Neural crest cell (in vitro differentiated cells): ENCODE data around the gene ZNF366. TPM values are rescaled to one million over a fixed set of nuclear protein-coding genes. Genes with fewer than 3 reads are reported as not detected.

Source experiments
- DNase-seq: peaks from one replicate; pipeline ENCODE4 v3.0.0; 2021; ENCODE audit warnings: low read depth, mixed read lengths, low spot score
- H3K27ac Mint-ChIP-seq: one replicate; pipeline ENCODE4 v1.8.0; 2021; ENCODE audit warnings: mild to moderate bottlenecking, mixed read lengths; ENCODE audit not compliant: unreplicated experiment
- H3K27me3 Mint-ChIP-seq: 2 replicates; pipeline ENCODE4 v1.8.0; 2021; ENCODE audit warnings: low read depth, mild to moderate bottlenecking, mixed read lengths
- H3K36me3 Mint-ChIP-seq: 2 replicates; pipeline ENCODE4 v1.8.0; 2021; ENCODE audit warnings: low read depth, mild to moderate bottlenecking, mixed read lengths
- H3K4me1 Mint-ChIP-seq: 2 replicates; pipeline ENCODE4 v1.8.0; 2021; ENCODE audit warnings: mixed read lengths
- H3K4me3 Mint-ChIP-seq: one replicate; pipeline ENCODE4 v1.8.0; 2021; ENCODE audit warnings: mild to moderate bottlenecking, mixed read lengths
- H3K9me3 Mint-ChIP-seq: 2 replicates; pipeline ENCODE4 v1.8.0; 2021; ENCODE audit warnings: mixed read lengths
- total RNA-seq: library from RNA; stranded (reverse); gene quantifications from 2 replicates; pipeline ENCODE4 v1.2.1, GENCODE V29; 2021
- TF ChIP-seq, protein P1 (sequence below): fragments of 200-600 bp; sonication (generic); conservative IDR thresholded peaks from 2 replicates; pipeline ENCODE4 v1.5.0; 2021; ENCODE audit warnings: antibody characterized with exemption, mild to moderate bottlenecking

ZNF366 gene
- total RNA-seq, 1 donor from 2014 or later: not detected

DNA sequence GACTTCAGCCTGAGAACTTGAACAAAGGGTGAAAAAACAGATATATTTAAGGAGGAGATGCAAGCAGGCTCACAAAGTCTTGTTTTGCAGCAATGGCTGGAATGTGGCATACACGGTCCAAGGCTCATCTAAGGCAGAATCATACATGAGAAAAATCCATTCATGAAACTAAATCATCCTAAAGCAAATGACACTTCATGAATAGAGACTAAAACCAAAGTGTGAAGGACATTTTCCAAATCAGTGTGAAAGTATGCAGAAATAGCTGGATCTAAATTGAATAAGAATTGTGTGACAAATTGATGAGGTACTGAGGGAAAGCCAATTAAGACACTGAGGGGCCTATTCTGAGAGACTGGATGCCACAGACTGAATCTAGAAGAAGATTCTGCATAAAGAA is 27.3 kb downstream of the ZNF366 start:
- no peak overlapping the region for H3K4me3 Mint-ChIP-seq
- no peaks in the 10 kb centered on the region for H3K36me3 Mint-ChIP-seq
- DNase-seq: no peak
- peaks cover 9% of the 10 kb centered on the region for H3K9me3 Mint-ChIP-seq
- H3K4me1 Mint-ChIP-seq: peaks cover 8% of the 10 kb centered on the region
- TF ChIP-seq, protein P1, sequence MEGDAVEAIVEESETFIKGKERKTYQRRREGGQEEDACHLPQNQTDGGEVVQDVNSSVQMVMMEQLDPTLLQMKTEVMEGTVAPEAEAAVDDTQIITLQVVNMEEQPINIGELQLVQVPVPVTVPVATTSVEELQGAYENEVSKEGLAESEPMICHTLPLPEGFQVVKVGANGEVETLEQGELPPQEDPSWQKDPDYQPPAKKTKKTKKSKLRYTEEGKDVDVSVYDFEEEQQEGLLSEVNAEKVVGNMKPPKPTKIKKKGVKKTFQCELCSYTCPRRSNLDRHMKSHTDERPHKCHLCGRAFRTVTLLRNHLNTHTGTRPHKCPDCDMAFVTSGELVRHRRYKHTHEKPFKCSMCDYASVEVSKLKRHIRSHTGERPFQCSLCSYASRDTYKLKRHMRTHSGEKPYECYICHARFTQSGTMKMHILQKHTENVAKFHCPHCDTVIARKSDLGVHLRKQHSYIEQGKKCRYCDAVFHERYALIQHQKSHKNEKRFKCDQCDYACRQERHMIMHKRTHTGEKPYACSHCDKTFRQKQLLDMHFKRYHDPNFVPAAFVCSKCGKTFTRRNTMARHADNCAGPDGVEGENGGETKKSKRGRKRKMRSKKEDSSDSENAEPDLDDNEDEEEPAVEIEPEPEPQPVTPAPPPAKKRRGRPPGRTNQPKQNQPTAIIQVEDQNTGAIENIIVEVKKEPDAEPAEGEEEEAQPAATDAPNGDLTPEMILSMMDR: no peak
- no peak overlapping the region for H3K27ac Mint-ChIP-seq
- no peaks in the 10 kb centered on the region for H3K27me3 Mint-ChIP-seq

DNA sequence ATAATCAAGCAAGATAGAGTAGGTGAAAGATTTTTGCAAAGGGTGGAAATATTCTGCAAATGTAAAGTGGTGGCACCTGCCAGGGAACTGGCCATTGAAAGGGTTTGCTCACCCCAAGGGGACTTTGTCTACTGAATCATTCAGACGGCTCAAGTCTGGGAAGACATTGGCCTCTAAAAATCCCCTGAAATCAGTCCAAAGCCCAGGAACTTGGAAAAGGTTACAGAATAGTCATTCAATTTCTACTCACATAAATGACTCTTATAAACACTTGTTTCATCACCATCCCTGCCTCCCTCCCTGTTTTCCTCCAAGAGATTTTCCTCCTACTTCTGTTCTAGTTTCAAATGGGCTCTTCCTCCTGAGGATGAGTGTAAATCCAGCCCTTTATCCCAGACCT is 28.5 kb downstream of the ZNF366 start:
- no peak overlapping the region for H3K4me3 Mint-ChIP-seq
- H3K27ac Mint-ChIP-seq: no peak overlapping the region
- TF ChIP-seq, protein P1: no peak
- H3K27me3 Mint-ChIP-seq: no peaks in the 10 kb centered on the region
- no peak for DNase-seq
- H3K36me3 Mint-ChIP-seq: no peaks in the 10 kb centered on the region
- H3K9me3 Mint-ChIP-seq: peaks cover 9% of the 10 kb centered on the region
- peaks cover 19% of the 10 kb centered on the region for H3K4me1 Mint-ChIP-seq

DNA sequence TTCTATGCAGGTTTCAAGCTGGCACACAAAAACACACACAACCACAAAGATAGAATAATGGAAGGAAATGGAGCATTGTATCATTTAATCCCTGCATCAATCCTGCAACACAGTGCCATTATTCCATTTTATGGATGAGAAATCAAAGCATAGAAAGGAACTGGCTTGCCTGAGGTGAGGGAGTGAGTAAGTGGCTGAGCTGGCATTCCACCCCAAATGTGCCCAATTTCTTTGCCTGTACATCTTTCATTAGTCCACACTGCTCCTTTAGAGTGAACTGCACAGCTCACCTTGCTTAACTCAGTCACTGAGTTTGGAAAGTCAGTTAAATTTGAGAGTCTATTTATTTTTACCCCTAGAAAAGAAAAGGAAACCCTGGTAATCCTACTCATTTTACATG is 28.9 kb downstream of the ZNF366 start:
- Mint-ChIP-seq H3K9me3 (peaks cover 9% of the 10 kb centered on the region), H3K4me3 (no peak overlapping the region), H3K4me1 (peaks cover 23% of the 10 kb centered on the region), H3K36me3 (no peaks in the 10 kb centered on the region), H3K27me3 (no peaks in the 10 kb centered on the region), H3K27ac (no peak overlapping the region)
- TF ChIP-seq, protein P1: no peak
- no peak for DNase-seq

DNA sequence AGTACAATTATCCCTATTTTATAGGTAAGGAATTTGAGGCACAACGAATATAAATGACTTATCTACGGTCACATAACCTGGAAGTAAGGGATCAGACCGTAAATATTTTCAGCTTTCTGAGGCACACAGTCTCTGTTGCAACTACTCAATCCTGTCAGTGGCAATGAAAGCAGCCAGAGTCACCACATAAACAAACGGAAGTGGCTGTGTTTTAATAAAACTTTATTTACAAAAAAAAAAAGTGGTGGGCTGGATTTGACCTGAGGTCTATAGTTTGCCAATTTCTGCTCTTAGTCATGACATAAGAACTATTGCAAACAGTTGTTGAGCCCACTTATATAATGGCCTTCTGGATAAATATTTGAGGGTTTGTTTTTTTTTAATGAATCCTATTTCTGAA is 29.6 kb downstream of the ZNF366 start:
- H3K27ac Mint-ChIP-seq: no peak overlapping the region
- no peaks in the 10 kb centered on the region for H3K36me3 Mint-ChIP-seq
- TF ChIP-seq, protein P1: no peak
- no peak for DNase-seq
- H3K27me3 Mint-ChIP-seq: no peaks in the 10 kb centered on the region
- H3K9me3 Mint-ChIP-seq: peaks cover 9% of the 10 kb centered on the region
- H3K4me3 Mint-ChIP-seq: no peak overlapping the region
- H3K4me1 Mint-ChIP-seq: peaks cover 27% of the 10 kb centered on the region

DNA sequence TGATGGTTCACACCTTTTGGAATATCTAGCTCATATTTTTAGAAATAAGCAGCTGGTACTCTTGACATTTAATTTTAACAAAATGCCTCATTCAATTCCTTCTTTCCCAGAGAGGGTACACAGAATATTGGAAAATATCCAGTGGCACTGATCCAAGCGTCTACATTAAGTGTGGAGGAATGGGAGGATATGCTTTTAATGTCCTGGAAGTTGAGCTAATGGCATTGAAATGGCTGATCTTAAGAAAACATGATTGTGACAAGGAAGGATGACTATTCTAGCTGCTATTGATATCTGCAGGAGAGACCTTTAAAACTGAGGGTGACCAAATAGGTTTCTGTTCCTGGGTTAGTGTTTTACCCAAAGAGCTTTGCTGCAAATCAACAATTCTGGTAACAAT is 30.0 kb downstream of the ZNF366 start:
- Mint-ChIP-seq H3K4me3 (no peak overlapping the region), H3K4me1 (peaks cover 27% of the 10 kb centered on the region), H3K27me3 (no peaks in the 10 kb centered on the region), H3K27ac (no peak overlapping the region), H3K36me3 (no peaks in the 10 kb centered on the region), H3K9me3 (peaks cover 9% of the 10 kb centered on the region)
- TF ChIP-seq, protein P1: no peak
- DNase-seq: no peak

DNA sequence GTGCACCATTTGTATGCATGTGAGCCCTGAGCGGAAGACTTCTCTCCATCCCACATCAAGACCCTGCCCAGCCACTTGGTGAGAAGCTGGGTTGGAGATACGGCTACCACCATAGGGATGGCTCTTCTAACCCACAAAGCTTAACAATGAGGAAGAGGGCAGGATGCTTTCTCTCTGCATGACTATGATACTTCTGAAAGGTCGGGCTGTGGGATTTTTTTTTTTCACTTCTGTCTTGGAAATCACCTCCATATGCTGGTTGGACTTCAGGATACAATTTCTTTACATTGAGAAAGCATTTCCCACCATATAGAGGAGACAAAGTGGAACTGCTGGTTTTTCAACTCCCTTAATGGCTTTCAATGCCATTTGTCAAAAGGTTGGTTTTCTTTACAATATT is 30.5 kb downstream of the ZNF366 start:
- Mint-ChIP-seq H3K27ac (no peak overlapping the region), H3K27me3 (no peaks in the 10 kb centered on the region), H3K4me3 (no peak overlapping the region), H3K36me3 (no peaks in the 10 kb centered on the region), H3K4me1 (peaks cover 27% of the 10 kb centered on the region), H3K9me3 (peaks cover 9% of the 10 kb centered on the region)
- TF ChIP-seq, protein P1: no peak
- no peak for DNase-seq
